ENCODE data around the gene APLP2. TPM values are rescaled to one million over a fixed set of nuclear protein-coding genes. Genes with fewer than 3 reads are reported as not detected.

APLP2 gene
- total RNA-seq, 1 experiment from 2014 or later: 345 TPM

- no peak for TF ChIP-seq SP1 (CRISPR knock-in tag; conservative IDR thresholded peaks at IDR 0.05)
- no peak for TF ChIP-seq USF1 (CRISPR knock-in tag; IDR thresholded peaks at IDR 0.05)
- TF ChIP-seq ZNF396 (CRISPR knock-in tag; IDR thresholded peaks at IDR 0.05; ENCODE audit: borderline replicate concordance): no peak
- no peak for TF ChIP-seq RORB (CRISPR knock-in tag; IDR thresholded peaks at IDR 0.05)
- TF ChIP-seq KAT7 (CRISPR knock-in tag; IDR thresholded peaks at IDR 0.05; ENCODE audit: borderline replicate concordance): no peak
- TF ChIP-seq ZNF425 (CRISPR knock-in tag; conservative IDR thresholded peaks at IDR 0.05): no peak
- no peak for TF ChIP-seq TCF7 (CRISPR knock-in tag; IDR thresholded peaks at IDR 0.05; ENCODE audit: low read depth)
- TF ChIP-seq ZNF671 (CRISPR knock-in tag; IDR thresholded peaks at IDR 0.05): no peak
Observed at GRCh38 chr11:130144141-130144540, 74.4 kb downstream of the APLP2 start (continued).

GRCh38 chr11:130144861-130145281, 75.2 kb downstream of the APLP2 start:
- Mint-ChIP-seq H3K4me1 (peaks cover 26% of the 10 kb centered on the region), H3K27me3 (ENCODE audit: low read depth) (no peaks in the 10 kb centered on the region), H3K4me3 (no peak overlapping the region), H3K9me3 (no peaks in the 10 kb centered on the region), H3K27ac (peak overlapping the region; percentile 98), H3K36me3 (peaks cover 50% of the 10 kb centered on the region)
- no peak for ATAC-seq
- DNase-seq (ENCODE audit: low spot score): no peak
- POLR2A ChIA-PET: interaction anchor here (1.6 to 2.3 kb wide), 3 partner anchors 10 to 142 kb away, joined by 5 to 10 read pairs (median 8); partner anchors contain the start of genes PRDM10 and ST14
- CTCF ChIA-PET: interaction anchor here (1.1 to 3.7 kb wide), 8 partner anchors 12 to 263 kb away, joined by 3 to 96 read pairs (median 18); partner anchors contain the start of genes PRDM10 and ST14
- TF ChIP-seq ATF3 (CRISPR knock-in tag; conservative IDR thresholded peaks at IDR 0.05) (no peak), ZNF512 (CRISPR knock-in tag; IDR thresholded peaks at IDR 0.05; ENCODE audit: borderline replicate concordance) (no peak), ZNF219 (CRISPR knock-in tag; IDR thresholded peaks at IDR 0.05; ENCODE audit: borderline replicate concordance) (no peak), ELF4 (CRISPR knock-in tag; IDR thresholded peaks at IDR 0.05; ENCODE audit: low read depth) (no peak)

GRCh38 chr11:130145311-130145812, 75.7 kb downstream of the APLP2 start:
- DNase-seq (ENCODE audit: low spot score) (no peak), ATAC-seq (no peak)
- Mint-ChIP-seq H3K36me3 (peaks cover 45% of the 10 kb centered on the region), H3K4me3 (peak overlapping the region; percentile 4; the same call in 1 of the 2 replicates), H3K27ac (peak overlapping the region; percentile 98), H3K9me3 (no peaks in the 10 kb centered on the region), H3K27me3 (ENCODE audit: low read depth) (no peaks in the 10 kb centered on the region), H3K4me1 (peaks cover 26% of the 10 kb centered on the region)
- TF ChIP-seq TEAD4 (CRISPR knock-in tag; IDR thresholded peaks at IDR 0.05): no peak
- TF ChIP-seq ZNF281 (CRISPR knock-in tag; IDR thresholded peaks at IDR 0.05): no peak
- no peak for TF ChIP-seq GRHL2 (CRISPR knock-in tag; IDR thresholded peaks at IDR 0.05; ENCODE audit: insufficient replicate concordance, severe bottlenecking)
- TF ChIP-seq SOX15 (CRISPR knock-in tag; IDR thresholded peaks at IDR 0.05): no peak
- no peak for TF ChIP-seq GTF2I (CRISPR knock-in tag; conservative IDR thresholded peaks at IDR 0.05)
- TF ChIP-seq ZBTB21 (CRISPR knock-in tag; IDR thresholded peaks at IDR 0.05; ENCODE audit: borderline replicate concordance): no peak
- POLR2A ChIA-PET: interaction anchor here (0.6 to 2.3 kb wide), 6 partner anchors 10 to 172 kb away, joined by 4 to 10 read pairs (median 6); partner anchors contain the start of genes PRDM10 and ST14
- CTCF ChIA-PET: interaction anchor here (1.0 to 3.7 kb wide), 23 partner anchors 10 to 360 kb away, joined by 3 to 96 read pairs (median 6); partner anchors contain the start of genes NFRKB, PRDM10, ST14 and ZBTB44

Measured in WTC11 (cell line).